ENCODE measurements around the gene SMAD6.

DNA sequence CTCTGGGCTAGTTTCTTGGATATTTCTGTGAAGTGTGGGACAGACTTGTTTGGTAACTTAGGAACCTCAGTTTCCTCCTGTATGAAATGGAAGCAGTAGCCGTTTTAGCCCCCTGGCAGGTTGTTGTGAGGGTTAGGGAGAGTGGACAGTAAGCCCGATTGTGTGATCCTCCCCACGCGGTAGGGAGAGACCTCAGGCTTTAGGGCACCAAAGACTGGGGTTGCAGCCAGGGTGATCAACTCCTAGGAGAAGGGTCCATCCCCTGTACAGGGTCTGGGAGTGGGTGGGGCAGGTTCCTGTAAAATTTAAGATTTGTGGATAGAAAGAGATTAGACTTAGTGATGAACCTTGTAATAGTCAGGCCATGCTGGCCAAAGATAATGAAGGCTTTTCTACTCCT is 120.5 kb downstream of the SMAD6 start:
- TF ChIP-seq, protein P1, sequence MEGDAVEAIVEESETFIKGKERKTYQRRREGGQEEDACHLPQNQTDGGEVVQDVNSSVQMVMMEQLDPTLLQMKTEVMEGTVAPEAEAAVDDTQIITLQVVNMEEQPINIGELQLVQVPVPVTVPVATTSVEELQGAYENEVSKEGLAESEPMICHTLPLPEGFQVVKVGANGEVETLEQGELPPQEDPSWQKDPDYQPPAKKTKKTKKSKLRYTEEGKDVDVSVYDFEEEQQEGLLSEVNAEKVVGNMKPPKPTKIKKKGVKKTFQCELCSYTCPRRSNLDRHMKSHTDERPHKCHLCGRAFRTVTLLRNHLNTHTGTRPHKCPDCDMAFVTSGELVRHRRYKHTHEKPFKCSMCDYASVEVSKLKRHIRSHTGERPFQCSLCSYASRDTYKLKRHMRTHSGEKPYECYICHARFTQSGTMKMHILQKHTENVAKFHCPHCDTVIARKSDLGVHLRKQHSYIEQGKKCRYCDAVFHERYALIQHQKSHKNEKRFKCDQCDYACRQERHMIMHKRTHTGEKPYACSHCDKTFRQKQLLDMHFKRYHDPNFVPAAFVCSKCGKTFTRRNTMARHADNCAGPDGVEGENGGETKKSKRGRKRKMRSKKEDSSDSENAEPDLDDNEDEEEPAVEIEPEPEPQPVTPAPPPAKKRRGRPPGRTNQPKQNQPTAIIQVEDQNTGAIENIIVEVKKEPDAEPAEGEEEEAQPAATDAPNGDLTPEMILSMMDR (IDR thresholded peaks at IDR 0.05; ENCODE audit: low read depth, low read length), result no peak
- TF ChIP-seq POLR2A (IDR thresholded peaks at IDR 0.05; ENCODE audit: extremely low read depth, insufficient read length), result no peak
